GM19467 (cell line): ENCODE measurements around the gene GADD45GIP1.

Experiments
- ATAC-seq: cut with Tn5 transposase; IDR thresholded peaks from one replicate; pipeline ENCODE4 v1.9.1; 2021; ENCODE audit warnings: mild to moderate bottlenecking, moderate library complexity; ENCODE audit not compliant: unreplicated experiment

GADD45GIP1 gene

DNA sequence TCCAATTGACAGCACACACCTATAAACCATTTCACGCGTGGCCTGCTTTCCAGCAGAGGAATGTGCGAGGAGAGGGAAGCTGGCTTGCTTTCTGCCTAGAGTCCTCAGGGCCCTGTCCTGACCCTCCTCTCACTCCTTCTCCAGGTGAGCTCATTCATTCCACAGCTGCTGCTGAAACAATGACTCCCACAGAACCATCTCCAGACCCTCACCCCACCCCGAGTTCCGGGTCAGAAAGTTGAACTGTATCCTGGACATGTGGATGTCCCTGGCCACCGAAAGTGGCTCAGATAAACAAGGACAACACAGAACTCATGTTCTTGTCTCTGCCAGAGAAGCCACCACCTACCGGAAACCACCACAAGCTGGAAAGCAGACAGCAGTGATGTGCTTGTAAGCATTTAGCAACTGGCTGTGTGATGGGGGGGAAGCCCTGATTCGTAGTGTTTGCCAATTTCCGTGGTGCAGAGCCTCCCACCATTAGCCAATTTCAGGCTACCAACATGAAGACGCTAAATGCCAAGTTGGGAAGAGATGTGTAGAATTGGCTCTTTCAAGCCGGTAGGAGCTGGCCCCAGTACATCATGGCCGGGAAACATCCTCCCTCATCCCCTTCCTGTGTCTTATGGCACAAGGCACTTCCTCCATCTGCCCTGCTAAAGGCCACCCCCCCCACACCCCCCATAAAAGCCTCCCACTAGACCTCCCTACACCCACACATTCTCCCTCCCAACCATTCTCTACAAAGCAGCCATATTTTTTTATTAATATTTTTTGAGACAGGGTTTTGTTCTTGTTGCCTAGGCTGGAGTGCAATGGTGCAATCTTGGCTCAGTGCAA is 43.0 kb downstream of the GADD45GIP1 start:
- ATAC-seq, result no peak

DNA sequence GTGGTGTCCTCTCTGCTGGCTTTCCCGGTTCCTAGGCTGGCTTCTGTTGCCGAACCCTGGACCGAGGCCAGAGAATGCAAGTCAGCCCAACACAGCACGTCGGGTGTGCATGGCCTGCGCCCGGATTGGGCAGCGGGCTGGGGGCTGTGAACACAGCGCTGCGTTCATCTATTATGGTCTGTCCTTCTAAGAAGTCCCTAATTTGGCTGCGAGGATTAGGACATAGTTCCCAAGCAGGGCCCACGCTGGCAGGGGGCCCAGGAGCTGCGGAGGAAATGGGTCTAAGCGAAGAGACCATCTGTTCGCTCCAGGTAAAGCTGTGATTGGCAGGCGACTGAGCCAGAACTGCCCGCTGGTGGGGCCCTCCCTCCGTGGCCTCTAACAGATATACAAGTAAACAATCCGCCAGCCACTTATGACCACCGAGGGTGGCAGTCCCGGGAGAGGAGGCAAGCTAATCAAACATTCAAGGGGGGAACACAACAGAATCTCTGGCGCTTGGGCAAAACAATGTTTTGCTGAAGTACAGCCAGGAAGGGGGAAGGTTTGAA is 43.9 kb downstream of the GADD45GIP1 start:
- no peak for ATAC-seq

DNA sequence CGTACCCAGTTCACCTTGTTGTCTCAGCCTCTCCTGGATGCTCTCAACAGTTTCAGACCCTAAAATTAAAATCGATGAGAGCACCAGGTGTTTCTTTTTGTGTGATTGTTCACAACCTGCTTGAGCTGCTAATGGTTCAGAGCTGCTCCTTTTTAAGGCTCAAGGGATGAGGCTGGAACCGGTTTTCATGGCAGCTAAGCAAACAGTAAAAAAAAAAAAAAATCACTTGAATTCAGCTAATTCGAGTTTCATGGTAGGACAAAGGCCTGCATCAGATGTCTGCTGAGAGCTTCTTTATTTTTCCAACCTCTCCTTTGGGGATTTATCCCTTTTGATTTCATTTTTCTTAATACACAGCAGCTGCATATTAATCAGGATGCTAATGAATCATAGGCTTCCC is 44.5 kb downstream of the GADD45GIP1 start:
- ATAC-seq, result no peak

DNA sequence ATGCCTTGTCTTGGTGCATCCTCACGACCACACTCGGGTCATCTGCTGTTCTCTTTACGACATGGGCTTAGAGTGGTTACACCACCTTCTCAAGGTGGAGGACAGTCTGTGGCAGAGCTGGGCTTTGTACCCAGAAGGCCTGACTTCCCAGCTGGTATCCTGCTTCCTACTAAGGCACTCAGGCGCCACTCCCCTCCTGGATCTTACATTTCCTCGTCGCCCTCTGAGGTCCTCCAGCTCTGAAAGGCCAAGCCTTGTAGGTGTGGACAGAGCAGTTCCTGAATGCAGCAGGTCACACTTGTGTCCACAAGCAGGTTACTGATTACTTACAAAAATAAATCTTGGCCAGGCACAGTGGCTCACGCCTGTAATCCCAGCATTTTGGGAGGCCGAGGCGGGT is 49.9 kb downstream of the GADD45GIP1 start:
- no peak for ATAC-seq
